ENCODE data around the gene CACNA1I. TPM values are rescaled to one million over a fixed set of nuclear protein-coding genes. Genes with fewer than 3 reads are reported as not detected.

CACNA1I gene
- total and polyA plus RNA-seq, 2 of the 8 experiments (the other 6 are each of a cell fraction or from before 2014, with no cell fraction given): 0.77 to 1.2 TPM

DNA sequence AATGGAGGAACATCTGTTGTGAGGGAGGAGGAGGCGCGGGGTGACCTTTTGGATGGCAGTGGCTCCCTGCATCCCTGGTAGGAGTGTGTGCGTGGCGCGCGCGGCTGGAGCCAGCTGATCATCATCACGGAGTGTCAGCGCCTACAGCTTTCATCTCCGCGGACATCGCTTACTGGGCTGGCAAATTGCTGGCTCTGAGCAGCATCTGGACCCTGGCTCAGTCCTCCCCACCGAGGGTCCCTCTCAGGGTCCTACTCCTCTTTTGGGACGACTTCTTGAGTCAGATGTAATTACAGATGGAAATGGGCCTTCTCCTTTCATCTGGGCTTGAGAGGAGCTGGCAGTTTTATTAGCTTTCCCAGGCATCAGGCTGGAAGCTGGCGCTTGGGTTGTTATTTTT, 85.3 kb downstream of the CACNA1I start:
- Histone ChIP-seq H2BK15ac (ENCODE audit: low read length) (no peak overlapping the region), H3K79me1 (ENCODE audit: low read depth, low read length) (no peaks in the 10 kb centered on the region), H2BK120ac (replicated peaks; ENCODE audit: low read depth, low read length) (no peak overlapping the region), H3K56ac (replicated peaks; ENCODE audit: insufficient read length, low read depth, low read length) (no peak overlapping the region), H3K9ac (replicated peaks in 1 of 4; ENCODE audit: extremely low read depth in 1 of 4, low read depth in 3 of 4, low read length in 3 of 4) (no peak overlapping the region), H3K4ac (replicated peaks; ENCODE audit: insufficient read length, low read depth, low read length) (no peak overlapping the region), H4K8ac (ENCODE audit: extremely low read depth, insufficient read depth, low read length) (no peak overlapping the region), H3K4me3 (ENCODE audit: extremely low read depth in 1 of 4, insufficient read depth in 2 of 4, low read depth in 3 of 4, low read length in 4 of 4) (no peak overlapping the region), H4K20me1 (replicated peaks in 1 of 2; ENCODE audit: control insufficient read depth in 1 of 2, insufficient read depth in 2 of 2, low read length in 2 of 2) (peaks cover 0 to 2% of the 10 kb centered on the region in 2 experiments), H4K91ac (replicated peaks; ENCODE audit: insufficient read length, low read length) (no peak overlapping the region), H3K4me2 (ENCODE audit: insufficient read depth in 1 of 2, low read depth in 2 of 2, low read length in 2 of 2) (no peak overlapping the region), H2AK5ac (ENCODE audit: low read depth, low read length) (no peak overlapping the region), H3K23ac (ENCODE audit: insufficient read length) (no peak overlapping the region), H2AFZ (ENCODE audit: low read length) (no peak overlapping the region), H3K9me3 (ENCODE audit: insufficient read depth in 2 of 2, low read depth in 1 of 2, low read length in 1 of 2) (no peaks in the 10 kb centered on the region), H3K14ac (ENCODE audit: insufficient read length) (no peak overlapping the region), H3K4me1 (replicated peaks in 1 of 4; ENCODE audit: control insufficient read depth in 3 of 4, insufficient read depth in 4 of 4, low read length in 3 of 4) (no peaks in the 10 kb centered on the region; a peak in 1 of 7 replicates), H3K18ac (ENCODE audit: extremely low read depth, low read length) (no peak overlapping the region), H3K27me3 (replicated peaks in 1 of 4; ENCODE audit: control insufficient read depth in 3 of 4, extremely low read depth in 1 of 4, insufficient read depth in 3 of 4, low read length in 3 of 4) (peaks cover 0 to 3% (median 0%) of the 10 kb centered on the region in 4 experiments; a peak in 3 of 7 replicates), H3K23me2 (ENCODE audit: low read depth, low read length) (no peaks in the 10 kb centered on the region), H3K27ac (ENCODE audit: low read depth, low read length) (no peak overlapping the region), H2BK20ac (ENCODE audit: low read length) (no peak overlapping the region), H2BK5ac (ENCODE audit: low read depth, low read length) (no peak overlapping the region), H3K79me2 (ENCODE audit: control insufficient read depth in 1 of 2, insufficient read depth in 2 of 2, low read length in 2 of 2) (no peaks in the 10 kb centered on the region), H3K36me3 (ENCODE audit: control insufficient read depth in 2 of 4, insufficient read depth in 4 of 4, low read length in 3 of 4) (no peaks in the 10 kb centered on the region), H2BK12ac (ENCODE audit: low read depth, low read length) (no peak overlapping the region), H4K5ac (ENCODE audit: insufficient read length, low read depth, low read length) (no peak overlapping the region)
- TF ChIP-seq CTCF (IDR thresholded peaks at IDR 0.05; ENCODE audit: control extremely low read depth in 1 of 3, insufficient read depth in 1 of 3, low read depth in 1 of 3, low read length in 3 of 3) (no peak), HDAC2 (IDR thresholded peaks at IDR 0.05; ENCODE audit: borderline replicate concordance in 1 of 2, low read depth in 2 of 2, low read length in 2 of 2) (no peak), SAP30 (IDR thresholded peaks at IDR 0.05; ENCODE audit: insufficient read depth, insufficient replicate concordance, low read length) (no peak), RBBP5 (IDR thresholded peaks at IDR 0.05; ENCODE audit: borderline replicate concordance, low read depth, low read length) (no peak), EGR1 (IDR thresholded peaks at IDR 0.05; ENCODE audit: borderline replicate concordance, low read depth, low read length) (no peak), SP4 (IDR thresholded peaks at IDR 0.05; ENCODE audit: low read length) (no peak)
- no peak for FAIRE-seq
- DNase-seq (ENCODE audit: low read depth in 1 of 2, low spot score in 2 of 2): no peak
- ChIA-PET POLR2A (ENCODE audit: partially characterized antibody) (interaction anchor here (1.0 kb wide), 1 partner anchor 133 kb away, joined by 3 read pairs; no protein-coding TSS in a partner anchor), CTCF (ENCODE audit: partially characterized antibody) (interaction anchor here (0.5 to 2.8 kb wide), 16 partner anchors 9 to 102 kb away, joined by 3 to 9 read pairs (median 3); no protein-coding TSS in a partner anchor)
- WGBS, 2 experiments (ENCODE audit: extremely low coverage in 1 of 2, insufficient coverage in 1 of 2, insufficient read length in 1 of 2, insufficient replicate concordance in 2 of 2, low coverage in 1 of 2, low lambda C conversion rate in 2 of 2, missing lambda C conversion rate in 1 of 2): 88% methylated on average over 13 of the region's 15 CpGs; no CpG with 5 or more reads in 1 of the 2 experiments
